Activated naive CD8-positive, alpha-beta T cell treated with anti-CD3 and anti-CD28 coated beads, Interleukin-2, amount 10 ng/mL, durations not matched to agents 7 days and 5 days (primary cell): ENCODE measurements around the gene MOG. TPM values are rescaled to one million over a fixed set of nuclear protein-coding genes. Genes with fewer than 3 reads are reported as not detected.

Experiments
- ATAC-seq: fragments of 150-1000 bp; cut with Tn5 transposase; one replicate; pipeline ENCODE4 v1.10.0; 2021; ENCODE audit warnings: low read depth, moderate library complexity
- POLR2A ChIA-PET: fragments of 350-600 bp; sonication (Branson Sonifier 250); formaldehyde crosslinking; loops from one replicate; lab custom pipeline; 2021; ENCODE audit warnings: antibody characterized with exemption; lab: Charles Lee
- DNase-seq: peaks from one replicate; pipeline ENCODE4 v3.0.0; 2021
- H3K27ac Mint-ChIP-seq: one replicate; pipeline ENCODE4 v1.8.0; 2022; ENCODE audit warnings: mild to moderate bottlenecking, mixed read lengths
- H3K27me3 Mint-ChIP-seq: one replicate; pipeline ENCODE4 v1.8.0; 2022; ENCODE audit warnings: mild to moderate bottlenecking, moderate library complexity, mixed read lengths
- H3K36me3 Mint-ChIP-seq: one replicate; pipeline ENCODE4 v1.8.0; 2021; ENCODE audit warnings: mild to moderate bottlenecking, mixed read lengths
- H3K4me1 Mint-ChIP-seq: one replicate; pipeline ENCODE4 v1.8.0; 2021; ENCODE audit warnings: mixed read lengths
- H3K4me3 Mint-ChIP-seq: one replicate; pipeline ENCODE4 v1.8.0; 2022; ENCODE audit warnings: mild to moderate bottlenecking, moderate library complexity, mixed read lengths
- H3K9me3 Mint-ChIP-seq: one replicate; pipeline ENCODE4 v1.8.0; 2021; ENCODE audit warnings: mixed read lengths
- total RNA-seq, 2 experiments: library from RNA; stranded (reverse); gene quantifications; one replicate each; pipeline ENCODE4 v1.2.3, GENCODE V29; 2021

Gene MOG
- total RNA-seq, 2 experiments from 2014 or later: not detected

GRCh38 chr6:29705389-29706231, 48.7 kb downstream of the MOG start:
- no peaks in the 10 kb centered on the region for H3K9me3 Mint-ChIP-seq
- no peak overlapping the region for H3K27ac Mint-ChIP-seq
- H3K27me3 Mint-ChIP-seq: peaks cover 8% of the 10 kb centered on the region
- no peaks in the 10 kb centered on the region for H3K36me3 Mint-ChIP-seq
- POLR2A ChIA-PET: no interaction called here
- no peak overlapping the region for H3K4me3 Mint-ChIP-seq
- H3K4me1 Mint-ChIP-seq: peaks cover 48% of the 10 kb centered on the region
- no peak for ATAC-seq
- DNase-seq: no peak

GRCh38 chr6:29708432-29709179, 51.7 kb downstream of the MOG start:
- Mint-ChIP-seq H3K27me3 (peaks cover 3% of the 10 kb centered on the region), H3K4me1 (peaks cover 63% of the 10 kb centered on the region), H3K4me3 (peak overlapping the region; percentile 89), H3K27ac (peak overlapping the region; percentile 96), H3K9me3 (no peaks in the 10 kb centered on the region), H3K36me3 (no peaks in the 10 kb centered on the region)
- POLR2A ChIA-PET: interaction anchor here (0.7 to 3.4 kb wide), 15 partner anchors 8 to 352 kb away, joined by 3 to 27 read pairs (median 5); partner anchors contain the start of genes HLA-F, POLR1H and ZFP57
- ATAC-seq (peak; percentile 90), DNase-seq (peak; percentile 57)

GRCh38 chr6:29709188-29709587, 52.3 kb downstream of the MOG start:
- ATAC-seq: peak; percentile 10
- POLR2A ChIA-PET: interaction anchor here (0.7 to 3.4 kb wide), 11 partner anchors 13 to 352 kb away, joined by 3 to 27 read pairs (median 5); partner anchors contain the start of genes HLA-F, POLR1H and ZFP57
- peak; percentile 46 for DNase-seq
- peak overlapping the region; percentile 96 for H3K27ac Mint-ChIP-seq
- H3K36me3 Mint-ChIP-seq: no peaks in the 10 kb centered on the region
- H3K4me1 Mint-ChIP-seq: peaks cover 63% of the 10 kb centered on the region
- peak overlapping the region; percentile 89 for H3K4me3 Mint-ChIP-seq
- no peaks in the 10 kb centered on the region for H3K9me3 Mint-ChIP-seq
- H3K27me3 Mint-ChIP-seq: no peaks in the 10 kb centered on the region

GRCh38 chr6:29710281-29710941, 53.5 kb downstream of the MOG start:
- Mint-ChIP-seq H3K4me3 (peak overlapping the region; percentile 55), H3K27me3 (no peaks in the 10 kb centered on the region), H3K4me1 (peaks cover 63% of the 10 kb centered on the region), H3K9me3 (peaks cover 3% of the 10 kb centered on the region), H3K36me3 (peaks cover 3% of the 10 kb centered on the region), H3K27ac (peak overlapping the region; percentile 43)
- DNase-seq (no peak), ATAC-seq (no peak)
- POLR2A ChIA-PET: interaction anchor here (0.9 to 3.4 kb wide), 3 partner anchors 17 to 40 kb away, joined by 3 to 27 read pairs (median 4); no protein-coding TSS in a partner anchor

GRCh38 chr6:29720863-29721262, 64.0 kb downstream of the MOG start:
- Mint-ChIP-seq H3K36me3 (peaks cover 19% of the 10 kb centered on the region), H3K27me3 (no peaks in the 10 kb centered on the region), H3K9me3 (no peaks in the 10 kb centered on the region), H3K4me3 (no peak overlapping the region), H3K27ac (no peak overlapping the region), H3K4me1 (peaks cover 22% of the 10 kb centered on the region)
- DNase-seq (no peak), ATAC-seq (no peak)
- POLR2A ChIA-PET: no interaction called here

Other genes with a start within 250 kb of the MOG start
- not detected for gene OR12D1, start 242.2 kb upstream of the MOG start, total RNA-seq
- gene OR10C1, start 217.8 kb upstream of the MOG start, total RNA-seq: not detected
- gene OR11A1, start 200.0 kb upstream of the MOG start, total RNA-seq: not detected
- not detected for gene OR2H1, start 199.9 kb upstream of the MOG start, total RNA-seq
- not detected for gene MAS1L, start 169.1 kb upstream of the MOG start, total RNA-seq
- not detected for gene UBD, start 97.4 kb upstream of the MOG start, total RNA-seq
- gene OR2H2, start 72.0 kb upstream of the MOG start, total RNA-seq: not detected
- gene GABBR1, start 23.9 kb upstream of the MOG start, total RNA-seq: 10 to 100 TPM; 20.1 to 20.7 TPM
- 10 to 100 TPM; 12.3 to 13.5 TPM for gene ZFP57, start 24.1 kb downstream of the MOG start, total RNA-seq
- 100 to 1,000 TPM; 502 to 534 TPM for gene HLA-F, start 66.3 kb downstream of the MOG start, total RNA-seq
- gene HLA-G, start 170.7 kb downstream of the MOG start, total RNA-seq: 1 to 10 TPM; 1.6 to 2.0 TPM